Measurements from ENCODE around the gene CHPF. TPM values are rescaled to one million over a fixed set of nuclear protein-coding genes. Genes with fewer than 3 reads are reported as not detected.

Gene CHPF
- total RNA-seq, 1 donor from 2014 or later: 47.5 TPM

DNA sequence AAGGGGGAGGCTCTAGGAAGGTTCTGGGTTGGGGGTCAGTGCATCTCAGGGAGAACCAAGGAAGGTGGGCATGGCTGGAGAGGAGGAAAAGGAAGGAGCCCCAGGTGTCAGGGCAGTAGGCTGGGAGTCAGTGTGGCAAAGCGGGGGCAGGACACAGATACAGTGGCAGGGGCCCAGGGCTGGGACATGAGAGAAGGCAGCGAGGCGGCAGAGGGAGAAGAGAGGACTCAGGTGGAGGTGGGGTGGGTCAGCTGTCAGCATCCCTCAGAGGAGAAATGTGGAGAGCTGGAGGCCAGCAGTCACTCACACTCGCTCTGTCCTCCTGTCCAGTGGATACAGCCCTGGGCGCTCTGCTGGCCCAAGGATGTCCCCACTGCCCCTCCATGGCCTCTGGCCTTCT lies 50.5 kb downstream of the CHPF start:
- Mint-ChIP-seq H3K4me3 (no peak overlapping the region), H3K36me3 (no peaks in the 10 kb centered on the region), H3K27ac (no peak overlapping the region), H3K27me3 (peaks cover 65% of the 10 kb centered on the region), H3K4me1 (ENCODE audit: unreplicated experiment) (peaks cover 5% of the 10 kb centered on the region), H3K9me3 (no peaks in the 10 kb centered on the region)
- TF ChIP-seq CTCF (conservative IDR thresholded peaks at IDR 0.05): no peak
- no peak for DNase-seq (ENCODE audit: extremely low spot score, unreplicated experiment)

GRCh38 chr2:219492575-219492974 lies 51.0 kb downstream of the CHPF start:
- no peaks in the 10 kb centered on the region for H3K36me3 Mint-ChIP-seq
- H3K4me1 Mint-ChIP-seq (ENCODE audit: unreplicated experiment): peaks cover 9% of the 10 kb centered on the region
- H3K27ac Mint-ChIP-seq: no peak overlapping the region
- no peaks in the 10 kb centered on the region for H3K9me3 Mint-ChIP-seq
- H3K4me3 Mint-ChIP-seq: no peak overlapping the region
- no peak for DNase-seq (ENCODE audit: extremely low spot score, unreplicated experiment)
- TF ChIP-seq CTCF (conservative IDR thresholded peaks at IDR 0.05): no peak
- peaks cover 63% of the 10 kb centered on the region for H3K27me3 Mint-ChIP-seq

DNA sequence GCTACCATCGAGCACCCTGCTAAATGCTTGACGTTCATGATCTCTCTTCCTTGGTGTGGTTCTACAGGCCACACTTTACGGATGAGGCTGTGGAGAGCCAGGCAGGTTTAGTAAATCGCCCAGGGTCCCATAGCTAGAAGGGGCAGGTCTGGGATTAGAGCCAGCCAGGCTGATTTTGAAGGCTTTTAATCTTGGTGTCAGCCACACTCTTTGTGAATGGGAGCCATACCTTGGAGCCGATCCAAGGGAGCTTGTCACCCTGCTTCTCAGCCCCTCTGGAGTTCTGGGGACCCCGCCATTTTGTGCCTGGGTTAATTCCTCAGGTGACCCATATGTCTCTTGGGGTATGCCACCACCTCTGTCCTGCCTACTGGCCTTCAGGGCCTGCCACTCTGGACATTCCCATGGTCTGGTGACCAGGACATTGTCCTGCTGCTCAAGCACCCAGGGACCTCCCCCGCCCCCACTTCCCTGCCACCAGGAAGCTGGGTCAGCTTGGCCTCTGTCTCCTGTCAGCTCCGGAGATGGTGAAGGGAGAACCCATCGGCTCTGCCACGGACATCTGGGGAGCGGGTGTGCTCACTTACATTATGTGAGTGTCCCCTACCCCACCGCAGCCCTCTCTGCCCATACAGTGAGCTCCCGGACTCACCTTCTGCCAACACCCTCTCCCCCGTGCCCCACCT lies 52.2 kb downstream of the CHPF start:
- Mint-ChIP-seq H3K27me3 (peaks cover 64% of the 10 kb centered on the region), H3K27ac (no peak overlapping the region), H3K4me1 (ENCODE audit: unreplicated experiment) (peaks cover 17% of the 10 kb centered on the region), H3K4me3 (no peak overlapping the region), H3K36me3 (no peaks in the 10 kb centered on the region), H3K9me3 (no peaks in the 10 kb centered on the region)
- TF ChIP-seq CTCF (conservative IDR thresholded peaks at IDR 0.05): no peak
- DNase-seq (ENCODE audit: extremely low spot score, unreplicated experiment): no peak

DNA sequence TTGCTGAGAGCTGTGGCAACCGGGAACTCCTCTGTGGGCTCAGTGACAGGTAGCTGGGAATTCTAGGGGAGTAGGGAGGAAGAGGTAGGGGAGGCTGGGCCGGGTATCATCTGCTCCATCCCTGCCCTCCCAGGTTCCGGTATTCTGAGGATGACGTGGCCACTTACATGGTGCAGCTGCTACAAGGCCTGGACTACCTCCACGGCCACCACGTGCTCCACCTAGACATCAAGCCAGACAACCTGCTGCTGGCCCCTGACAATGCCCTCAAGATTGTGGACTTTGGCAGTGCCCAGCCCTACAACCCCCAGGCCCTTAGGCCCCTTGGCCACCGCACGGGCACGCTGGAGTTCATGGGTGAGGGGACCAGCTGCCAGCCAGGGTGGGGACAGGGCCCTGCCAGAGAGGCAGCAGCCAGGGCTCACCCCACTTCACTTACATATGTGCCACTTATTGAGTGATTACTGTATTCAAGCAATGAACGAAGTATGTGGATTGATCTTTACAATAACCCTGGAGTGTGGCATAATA lies 52.9 kb downstream of the CHPF start:
- TF ChIP-seq CTCF (conservative IDR thresholded peaks at IDR 0.05): no peak
- Mint-ChIP-seq H3K27me3 (peaks cover 66% of the 10 kb centered on the region), H3K4me1 (ENCODE audit: unreplicated experiment) (peaks cover 23% of the 10 kb centered on the region), H3K27ac (no peak overlapping the region), H3K9me3 (no peaks in the 10 kb centered on the region), H3K4me3 (no peak overlapping the region), H3K36me3 (no peaks in the 10 kb centered on the region)
- no peak for DNase-seq (ENCODE audit: extremely low spot score, unreplicated experiment)

DNA sequence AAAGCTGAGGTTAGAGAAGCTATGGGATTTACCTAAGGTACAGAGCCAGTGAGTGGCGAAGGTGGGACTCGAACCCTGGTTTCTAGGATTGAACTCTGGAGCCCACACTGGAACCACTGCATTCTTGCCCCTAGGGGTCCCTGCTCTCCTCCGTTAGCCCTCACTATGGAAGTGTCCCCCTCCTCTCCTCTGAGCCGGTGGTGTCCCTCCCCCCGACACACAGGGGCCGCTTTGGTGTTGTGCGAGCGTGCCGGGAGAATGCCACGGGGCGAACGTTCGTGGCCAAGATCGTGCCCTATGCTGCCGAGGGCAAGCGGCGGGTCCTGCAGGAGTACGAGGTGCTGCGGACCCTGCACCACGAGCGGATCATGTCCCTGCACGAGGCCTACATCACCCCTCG lies 53.4 kb downstream of the CHPF start:
- Mint-ChIP-seq H3K36me3 (no peaks in the 10 kb centered on the region), H3K9me3 (no peaks in the 10 kb centered on the region), H3K4me1 (ENCODE audit: unreplicated experiment) (peaks cover 20% of the 10 kb centered on the region), H3K4me3 (no peak overlapping the region), H3K27me3 (peaks cover 66% of the 10 kb centered on the region), H3K27ac (no peak overlapping the region)
- no peak for DNase-seq (ENCODE audit: extremely low spot score, unreplicated experiment)
- peak; percentile 33 for TF ChIP-seq CTCF (conservative IDR thresholded peaks at IDR 0.05)
